K562 (cell line): ENCODE data around the gene HPCA. TPM values are rescaled to one million over a fixed set of nuclear protein-coding genes. Genes with fewer than 3 reads are reported as not detected.

Source experiments
- polyA plus RNA-seq, 8 experiments: library from polyadenylated mRNA; depleted of rRNA in 4 of 8; stranded (reverse) in 5 of 8; unstranded in 3 of 8; fragments of >200 nt; fragmentation: Nextera tagmentation in 2 of 8; fragmentation: Illumina TruSeq in 1 of 8; extraction: Ambion mirVana in 2 of 8; extraction: Trizol in 1 of 8; gene quantifications; 2 replicates each; pipeline versions ENCODE4 v1.2.1 to v1.2.3, GENCODE V29; 2011 to 2014; ENCODE audit warnings: inconsistent platforms in 1 of 8, missing spikeins in 1 of 8
- total RNA-seq, 7 experiments: library from RNA; depleted of rRNA in 6 of 7; stranded (reverse); fragments of >200 nt in 6 of 7; fragmentation: Illumina TruSeq in 2 of 7; extraction: Trizol in 2 of 7; gene quantifications; 2 replicates each; pipeline versions ENCODE4 v1.2.1 to v1.2.3, GENCODE V29; 2011 to 2021; ENCODE audit warnings: low replicate concordance in 1 of 7
- TF ChIP-seq, protein P1 (sequence below): fragments of 450-650 bp; IDR thresholded peaks from 2 replicates; pipeline ENCODE4 v1.6.1; 2016; ENCODE audit warnings: mild to moderate bottlenecking, moderate library complexity

HPCA gene
- total and polyA plus RNA-seq, 9 of the 15 experiments (the other 6 are each of a cell fraction or from before 2014, with no cell fraction given), result not detected

DNA sequence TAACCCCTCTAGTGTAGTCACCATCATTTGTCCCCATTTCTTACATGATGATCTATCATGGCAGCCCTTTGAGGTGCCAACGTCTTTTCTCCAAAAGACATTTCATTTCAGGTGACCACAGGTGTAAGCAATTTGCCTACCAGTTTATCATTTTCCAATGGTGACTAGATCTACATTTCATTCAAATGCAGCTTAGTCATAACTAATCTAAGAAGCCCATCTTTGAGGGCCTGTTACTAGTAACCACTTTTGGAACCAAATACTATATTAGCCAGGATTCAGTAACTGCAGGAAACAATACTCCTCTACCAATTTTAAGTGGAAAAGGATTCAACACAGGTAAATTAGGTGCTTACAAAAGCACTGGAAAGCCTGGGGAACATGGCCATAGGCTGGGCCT lies 45.5 kb downstream of the HPCA start (continued):
- TF ChIP-seq, protein P1, sequence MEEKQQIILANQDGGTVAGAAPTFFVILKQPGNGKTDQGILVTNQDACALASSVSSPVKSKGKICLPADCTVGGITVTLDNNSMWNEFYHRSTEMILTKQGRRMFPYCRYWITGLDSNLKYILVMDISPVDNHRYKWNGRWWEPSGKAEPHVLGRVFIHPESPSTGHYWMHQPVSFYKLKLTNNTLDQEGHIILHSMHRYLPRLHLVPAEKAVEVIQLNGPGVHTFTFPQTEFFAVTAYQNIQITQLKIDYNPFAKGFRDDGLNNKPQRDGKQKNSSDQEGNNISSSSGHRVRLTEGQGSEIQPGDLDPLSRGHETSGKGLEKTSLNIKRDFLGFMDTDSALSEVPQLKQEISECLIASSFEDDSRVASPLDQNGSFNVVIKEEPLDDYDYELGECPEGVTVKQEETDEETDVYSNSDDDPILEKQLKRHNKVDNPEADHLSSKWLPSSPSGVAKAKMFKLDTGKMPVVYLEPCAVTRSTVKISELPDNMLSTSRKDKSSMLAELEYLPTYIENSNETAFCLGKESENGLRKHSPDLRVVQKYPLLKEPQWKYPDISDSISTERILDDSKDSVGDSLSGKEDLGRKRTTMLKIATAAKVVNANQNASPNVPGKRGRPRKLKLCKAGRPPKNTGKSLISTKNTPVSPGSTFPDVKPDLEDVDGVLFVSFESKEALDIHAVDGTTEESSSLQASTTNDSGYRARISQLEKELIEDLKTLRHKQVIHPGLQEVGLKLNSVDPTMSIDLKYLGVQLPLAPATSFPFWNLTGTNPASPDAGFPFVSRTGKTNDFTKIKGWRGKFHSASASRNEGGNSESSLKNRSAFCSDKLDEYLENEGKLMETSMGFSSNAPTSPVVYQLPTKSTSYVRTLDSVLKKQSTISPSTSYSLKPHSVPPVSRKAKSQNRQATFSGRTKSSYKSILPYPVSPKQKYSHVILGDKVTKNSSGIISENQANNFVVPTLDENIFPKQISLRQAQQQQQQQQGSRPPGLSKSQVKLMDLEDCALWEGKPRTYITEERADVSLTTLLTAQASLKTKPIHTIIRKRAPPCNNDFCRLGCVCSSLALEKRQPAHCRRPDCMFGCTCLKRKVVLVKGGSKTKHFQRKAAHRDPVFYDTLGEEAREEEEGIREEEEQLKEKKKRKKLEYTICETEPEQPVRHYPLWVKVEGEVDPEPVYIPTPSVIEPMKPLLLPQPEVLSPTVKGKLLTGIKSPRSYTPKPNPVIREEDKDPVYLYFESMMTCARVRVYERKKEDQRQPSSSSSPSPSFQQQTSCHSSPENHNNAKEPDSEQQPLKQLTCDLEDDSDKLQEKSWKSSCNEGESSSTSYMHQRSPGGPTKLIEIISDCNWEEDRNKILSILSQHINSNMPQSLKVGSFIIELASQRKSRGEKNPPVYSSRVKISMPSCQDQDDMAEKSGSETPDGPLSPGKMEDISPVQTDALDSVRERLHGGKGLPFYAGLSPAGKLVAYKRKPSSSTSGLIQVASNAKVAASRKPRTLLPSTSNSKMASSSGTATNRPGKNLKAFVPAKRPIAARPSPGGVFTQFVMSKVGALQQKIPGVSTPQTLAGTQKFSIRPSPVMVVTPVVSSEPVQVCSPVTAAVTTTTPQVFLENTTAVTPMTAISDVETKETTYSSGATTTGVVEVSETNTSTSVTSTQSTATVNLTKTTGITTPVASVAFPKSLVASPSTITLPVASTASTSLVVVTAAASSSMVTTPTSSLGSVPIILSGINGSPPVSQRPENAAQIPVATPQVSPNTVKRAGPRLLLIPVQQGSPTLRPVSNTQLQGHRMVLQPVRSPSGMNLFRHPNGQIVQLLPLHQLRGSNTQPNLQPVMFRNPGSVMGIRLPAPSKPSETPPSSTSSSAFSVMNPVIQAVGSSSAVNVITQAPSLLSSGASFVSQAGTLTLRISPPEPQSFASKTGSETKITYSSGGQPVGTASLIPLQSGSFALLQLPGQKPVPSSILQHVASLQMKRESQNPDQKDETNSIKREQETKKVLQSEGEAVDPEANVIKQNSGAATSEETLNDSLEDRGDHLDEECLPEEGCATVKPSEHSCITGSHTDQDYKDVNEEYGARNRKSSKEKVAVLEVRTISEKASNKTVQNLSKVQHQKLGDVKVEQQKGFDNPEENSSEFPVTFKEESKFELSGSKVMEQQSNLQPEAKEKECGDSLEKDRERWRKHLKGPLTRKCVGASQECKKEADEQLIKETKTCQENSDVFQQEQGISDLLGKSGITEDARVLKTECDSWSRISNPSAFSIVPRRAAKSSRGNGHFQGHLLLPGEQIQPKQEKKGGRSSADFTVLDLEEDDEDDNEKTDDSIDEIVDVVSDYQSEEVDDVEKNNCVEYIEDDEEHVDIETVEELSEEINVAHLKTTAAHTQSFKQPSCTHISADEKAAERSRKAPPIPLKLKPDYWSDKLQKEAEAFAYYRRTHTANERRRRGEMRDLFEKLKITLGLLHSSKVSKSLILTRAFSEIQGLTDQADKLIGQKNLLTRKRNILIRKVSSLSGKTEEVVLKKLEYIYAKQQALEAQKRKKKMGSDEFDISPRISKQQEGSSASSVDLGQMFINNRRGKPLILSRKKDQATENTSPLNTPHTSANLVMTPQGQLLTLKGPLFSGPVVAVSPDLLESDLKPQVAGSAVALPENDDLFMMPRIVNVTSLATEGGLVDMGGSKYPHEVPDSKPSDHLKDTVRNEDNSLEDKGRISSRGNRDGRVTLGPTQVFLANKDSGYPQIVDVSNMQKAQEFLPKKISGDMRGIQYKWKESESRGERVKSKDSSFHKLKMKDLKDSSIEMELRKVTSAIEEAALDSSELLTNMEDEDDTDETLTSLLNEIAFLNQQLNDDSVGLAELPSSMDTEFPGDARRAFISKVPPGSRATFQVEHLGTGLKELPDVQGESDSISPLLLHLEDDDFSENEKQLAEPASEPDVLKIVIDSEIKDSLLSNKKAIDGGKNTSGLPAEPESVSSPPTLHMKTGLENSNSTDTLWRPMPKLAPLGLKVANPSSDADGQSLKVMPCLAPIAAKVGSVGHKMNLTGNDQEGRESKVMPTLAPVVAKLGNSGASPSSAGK, result no peak
